SK-N-SH treated with all-trans-retinoic acid at 6 μM for 48 hours (cell line): Measurements from ENCODE around the gene VAMP3.

ENCODE experiments used
- ARNTL ChIP-seq: fragments of 450-650 bp; formaldehyde crosslinking; IDR thresholded peaks from 2 replicates; pipeline ENCODE4 v1.5.0; 2020; ENCODE audit warnings: low read depth, mild to moderate bottlenecking, moderate library complexity, borderline replicate concordance
- CREB5 ChIP-seq: fragments of 250-450 bp; sonication (Bioruptor Pico); IDR thresholded peaks from 2 replicates; pipeline ENCODE4 v1.5.1; 2020; ENCODE audit warnings: low read depth, mild to moderate bottlenecking, moderate library complexity
- PPARA ChIP-seq: fragments of 250-450 bp; sonication (Bioruptor Pico); IDR thresholded peaks from 2 replicates; pipeline ENCODE4 v1.5.0; 2020; ENCODE audit warnings: mild to moderate bottlenecking, borderline replicate concordance
- ZC3H10 ChIP-seq: fragments of 250-450 bp; sonication (Bioruptor Pico); IDR thresholded peaks from 2 replicates; pipeline ENCODE4 v1.5.1; 2021; ENCODE audit warnings: mild to moderate bottlenecking, moderate library complexity
- ZFP30 ChIP-seq: fragments of 450-650 bp; formaldehyde crosslinking; IDR thresholded peaks from 2 replicates; pipeline ENCODE4 v1.5.0; 2022; ENCODE audit warnings: mild to moderate bottlenecking, moderate library complexity
- TF ChIP-seq, protein P1 (sequence below): fragments of 250-450 bp; sonication (Bioruptor Pico); IDR thresholded peaks from 2 replicates; pipeline ENCODE4 v1.5.1; 2021; ENCODE audit warnings: mild to moderate bottlenecking, moderate library complexity

DNA sequence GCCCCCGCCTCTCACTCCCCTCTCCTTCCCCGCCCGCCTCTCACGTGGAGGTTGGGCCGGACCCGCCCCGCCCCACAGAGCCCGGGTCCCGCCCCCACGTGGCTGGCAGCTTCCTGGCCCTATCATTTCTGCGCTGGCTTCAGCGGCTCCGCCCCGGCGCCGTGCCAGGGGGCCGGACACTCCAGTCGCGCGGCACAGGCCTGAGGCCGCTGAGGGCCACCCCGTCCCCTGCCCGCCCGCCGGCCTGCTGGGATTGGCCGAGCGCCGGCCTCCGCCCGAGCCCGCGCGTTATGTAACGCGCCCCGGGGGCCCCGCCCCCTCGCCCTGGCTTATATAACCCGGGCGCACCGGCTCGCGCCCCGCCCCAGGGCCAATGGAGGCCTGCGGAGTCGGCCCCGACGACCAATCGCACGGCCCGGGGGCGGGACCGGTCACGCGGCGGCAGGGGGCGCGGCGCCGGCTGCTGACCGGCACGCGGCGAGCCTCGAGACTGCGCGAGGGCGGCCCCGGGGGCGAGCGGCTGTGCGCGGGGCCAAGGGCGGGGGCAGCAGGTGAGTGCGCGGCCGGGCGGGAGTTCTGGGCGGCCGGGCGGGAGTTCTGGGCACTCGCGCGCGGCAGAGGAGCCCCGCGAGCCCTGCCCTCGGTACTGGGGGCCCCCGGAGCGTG lies 12.9 kb downstream of the VAMP3 start, which contains the start of gene PER3:
- TF ChIP-seq, protein P1, sequence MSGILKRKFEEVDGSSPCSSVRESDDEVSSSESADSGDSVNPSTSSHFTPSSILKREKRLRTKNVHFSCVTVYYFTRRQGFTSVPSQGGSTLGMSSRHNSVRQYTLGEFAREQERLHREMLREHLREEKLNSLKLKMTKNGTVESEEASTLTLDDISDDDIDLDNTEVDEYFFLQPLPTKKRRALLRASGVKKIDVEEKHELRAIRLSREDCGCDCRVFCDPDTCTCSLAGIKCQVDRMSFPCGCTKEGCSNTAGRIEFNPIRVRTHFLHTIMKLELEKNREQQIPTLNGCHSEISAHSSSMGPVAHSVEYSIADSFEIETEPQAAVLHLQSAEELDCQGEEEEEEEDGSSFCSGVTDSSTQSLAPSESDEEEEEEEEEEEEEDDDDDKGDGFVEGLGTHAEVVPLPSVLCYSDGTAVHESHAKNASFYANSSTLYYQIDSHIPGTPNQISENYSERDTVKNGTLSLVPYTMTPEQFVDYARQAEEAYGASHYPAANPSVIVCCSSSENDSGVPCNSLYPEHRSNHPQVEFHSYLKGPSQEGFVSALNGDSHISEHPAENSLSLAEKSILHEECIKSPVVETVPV (CRISPR knock-in tag), result no peak
- no peak for TF ChIP-seq ZFP30 (CRISPR knock-in tag)
- TF ChIP-seq ARNTL (CRISPR knock-in tag), result peak; percentile 97
- TF ChIP-seq ZC3H10 (CRISPR knock-in tag), result no peak
- TF ChIP-seq PPARA (CRISPR knock-in tag), result no peak
- no peak for TF ChIP-seq CREB5
